DND-41 (cell line): ENCODE measurements around the gene ZCCHC13.

ENCODE experiments used
- ATAC-seq: fragments of 200-7000 bp; cut with Tn5 transposase; 3 replicates; pipeline ENCODE4 v1.9.1; 2021; ENCODE audit warnings: low read depth; ENCODE audit not compliant: insufficient read depth
- DNase-seq: peaks from one replicate; pipeline ENCODE4 v3.0.0-alpha.2; 2020
- H2AFZ ChIP-seq: 2 replicates; pipeline ENCODE4 v1.6.0; 2012; ENCODE audit warnings: low read depth, low read length
- H3K27ac ChIP-seq: 2 replicates; pipeline ENCODE4 v1.5.1; 2012; ENCODE audit warnings: low read length, inconsistent platforms
- H3K27me3 ChIP-seq: fragments of 200-600 bp; sonication (generic); 2 replicates; pipeline ENCODE4 v1.6.0; 2012; ENCODE audit warnings: low read length, mild to moderate bottlenecking, inconsistent platforms; ENCODE audit not compliant: insufficient read depth, poor library complexity
- H3K36me3 ChIP-seq: 2 replicates; pipeline ENCODE4 v1.5.1; 2012; ENCODE audit warnings: low read length, inconsistent platforms; ENCODE audit not compliant: insufficient read depth
- H3K4me1 ChIP-seq: 2 replicates; pipeline ENCODE4 v1.5.1; 2012; ENCODE audit warnings: mild to moderate bottlenecking, low read length; ENCODE audit not compliant: insufficient read depth
- H3K4me2 ChIP-seq: 2 replicates; pipeline ENCODE4 v1.6.0; 2012; ENCODE audit warnings: mild to moderate bottlenecking, moderate library complexity, low read length, inconsistent platforms; ENCODE audit not compliant: insufficient read depth
- H3K4me3 ChIP-seq, 2 experiments: fragments of 200-600 bp in 1 of 2; shearing (Covaris generic) in 1 of 2; 2 replicates each; pipeline ENCODE4 v1.5.1; 2012 to 2016; ENCODE audit warnings: inconsistent platforms in 2 of 2, low read length in 2 of 2, mild to moderate bottlenecking in 2 of 2, low read depth in 1 of 2, moderate library complexity in 1 of 2
- H3K79me2 ChIP-seq: 2 replicates; pipeline ENCODE4 v1.6.0; 2012; ENCODE audit warnings: low read length, inconsistent platforms; ENCODE audit not compliant: insufficient read depth
- H3K9ac ChIP-seq: 2 replicates; pipeline ENCODE4 v1.6.0; 2012; ENCODE audit warnings: low read depth, mild to moderate bottlenecking, inconsistent platforms, low read length, moderate library complexity
- H3K9me3 ChIP-seq: 2 replicates; pipeline ENCODE4 v1.5.1; 2012; ENCODE audit warnings: low read length, moderate library complexity, mild to moderate bottlenecking, inconsistent platforms; ENCODE audit not compliant: insufficient read depth, severe bottlenecking
- H4K20me1 ChIP-seq: 2 replicates; pipeline ENCODE4 v1.6.0; 2012; ENCODE audit warnings: low read length; ENCODE audit not compliant: insufficient read depth
- EZH2 ChIP-seq: IDR thresholded peaks from 3 replicates; pipeline ENCODE4 v1.6.1; 2012; ENCODE audit warnings: borderline replicate concordance, low read depth, mild to moderate bottlenecking, moderate library complexity, low read length, inconsistent platforms; ENCODE audit not compliant: severe bottlenecking
- TF ChIP-seq, protein P1 (sequence below): IDR thresholded peaks from 2 replicates; pipeline ENCODE4 v1.5.1; 2012; ENCODE audit warnings: borderline replicate concordance, low read length, moderate library complexity, mild to moderate bottlenecking; ENCODE audit not compliant: poor library complexity, severe bottlenecking; ENCODE audit errors: extremely low read depth

The ZCCHC13 gene

DNA sequence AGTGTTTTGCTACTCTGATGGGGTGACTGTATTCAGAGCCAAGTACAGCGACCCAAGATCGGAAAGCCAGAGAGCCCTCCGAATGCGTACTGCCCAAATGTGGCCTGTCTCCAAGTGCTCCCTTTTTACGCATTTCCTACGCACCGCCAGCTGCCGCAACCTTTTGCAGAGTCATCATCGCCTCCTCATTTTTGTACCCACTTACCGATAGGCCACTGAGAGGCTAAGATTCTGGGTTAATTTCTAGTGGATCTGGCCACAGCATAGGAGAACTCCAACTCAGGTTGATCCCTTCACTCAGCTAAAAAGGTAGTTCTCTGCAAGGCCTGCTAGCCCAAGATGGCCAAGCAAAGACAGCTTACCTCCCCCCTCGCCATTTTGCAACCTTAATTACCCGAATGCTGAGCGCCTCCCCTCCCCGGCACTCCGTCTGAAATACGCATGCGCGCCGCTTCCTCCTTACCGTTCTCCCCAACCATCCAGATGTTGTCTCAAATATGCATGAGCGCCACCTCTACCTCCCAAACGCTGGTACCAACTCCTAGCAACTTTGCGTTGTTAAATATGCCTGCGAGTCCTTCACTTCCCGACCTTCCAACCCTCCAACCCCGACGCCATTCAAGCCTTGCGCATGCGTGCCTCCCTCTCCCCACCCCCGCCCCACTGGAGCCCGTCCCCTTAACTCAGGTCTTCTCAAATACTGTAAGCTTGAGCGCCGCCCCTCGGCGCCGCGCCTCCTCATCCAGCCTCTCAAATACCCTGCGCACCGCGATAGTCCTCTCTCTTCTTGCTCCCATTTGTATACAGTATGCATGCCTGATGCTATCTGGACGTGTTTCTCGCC lies 11.8 kb upstream of the ZCCHC13 start:
- peak overlapping the region; percentile 98 for H3K27ac ChIP-seq
- peak overlapping the region; percentile 82 for H2AFZ ChIP-seq
- no peaks in the 10 kb centered on the region for H4K20me1 ChIP-seq
- H3K27me3 ChIP-seq = no peaks in the 10 kb centered on the region
- H3K9ac ChIP-seq = peak overlapping the region; percentile 83
- peak overlapping the region; percentile 92 for H3K4me2 ChIP-seq
- DNase-seq (peak; percentile 86), ATAC-seq (peak; percentile 90)
- TF ChIP-seq, protein P1, sequence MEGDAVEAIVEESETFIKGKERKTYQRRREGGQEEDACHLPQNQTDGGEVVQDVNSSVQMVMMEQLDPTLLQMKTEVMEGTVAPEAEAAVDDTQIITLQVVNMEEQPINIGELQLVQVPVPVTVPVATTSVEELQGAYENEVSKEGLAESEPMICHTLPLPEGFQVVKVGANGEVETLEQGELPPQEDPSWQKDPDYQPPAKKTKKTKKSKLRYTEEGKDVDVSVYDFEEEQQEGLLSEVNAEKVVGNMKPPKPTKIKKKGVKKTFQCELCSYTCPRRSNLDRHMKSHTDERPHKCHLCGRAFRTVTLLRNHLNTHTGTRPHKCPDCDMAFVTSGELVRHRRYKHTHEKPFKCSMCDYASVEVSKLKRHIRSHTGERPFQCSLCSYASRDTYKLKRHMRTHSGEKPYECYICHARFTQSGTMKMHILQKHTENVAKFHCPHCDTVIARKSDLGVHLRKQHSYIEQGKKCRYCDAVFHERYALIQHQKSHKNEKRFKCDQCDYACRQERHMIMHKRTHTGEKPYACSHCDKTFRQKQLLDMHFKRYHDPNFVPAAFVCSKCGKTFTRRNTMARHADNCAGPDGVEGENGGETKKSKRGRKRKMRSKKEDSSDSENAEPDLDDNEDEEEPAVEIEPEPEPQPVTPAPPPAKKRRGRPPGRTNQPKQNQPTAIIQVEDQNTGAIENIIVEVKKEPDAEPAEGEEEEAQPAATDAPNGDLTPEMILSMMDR = peak; percentile 59
- TF ChIP-seq EZH2 = no peak
- peak overlapping the region; percentile 62 to 92 for H3K4me3 ChIP-seq
- H3K79me2 ChIP-seq = peaks cover 55% of the 10 kb centered on the region
- H3K4me1 ChIP-seq = peaks cover 26% of the 10 kb centered on the region
- no peaks in the 10 kb centered on the region for H3K9me3 ChIP-seq
- H3K36me3 ChIP-seq = peaks cover 17% of the 10 kb centered on the region; the same call in 1 of the 2 replicates

DNA sequence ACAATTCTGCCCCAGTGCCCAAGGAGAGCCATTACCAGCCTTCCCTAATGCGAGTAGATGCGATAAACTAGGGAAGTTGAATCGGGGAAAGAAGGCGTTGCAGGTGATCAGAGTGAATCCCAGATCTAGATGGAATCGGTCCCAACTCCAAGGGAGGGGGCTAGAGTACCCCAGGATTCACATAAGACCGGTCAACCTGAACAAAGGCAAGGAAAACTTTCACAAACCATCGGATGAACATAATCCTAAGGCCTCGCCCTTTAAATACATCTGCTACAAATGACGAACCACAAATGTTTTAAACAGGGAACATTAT lies 11.2 kb upstream of the ZCCHC13 start:
- H3K9me3 ChIP-seq = no peaks in the 10 kb centered on the region
- peak overlapping the region; percentile 92 for H3K4me2 ChIP-seq
- peaks cover 13% of the 10 kb centered on the region; the same call in 1 of the 2 replicates for H3K36me3 ChIP-seq
- DNase-seq (no peak), ATAC-seq (peak; percentile 2; the same call in 1 of the 3 replicates)
- peaks cover 49% of the 10 kb centered on the region for H3K79me2 ChIP-seq
- peak overlapping the region; percentile 62 to 92; a peak in 3 of 4 replicates for H3K4me3 ChIP-seq
- TF ChIP-seq EZH2 = no peak
- H3K27ac ChIP-seq = peak overlapping the region; percentile 70
- H4K20me1 ChIP-seq = no peaks in the 10 kb centered on the region
- no peaks in the 10 kb centered on the region for H3K27me3 ChIP-seq
- peak overlapping the region; percentile 77 for H2AFZ ChIP-seq
- H3K9ac ChIP-seq = peak overlapping the region; percentile 83
- peaks cover 26% of the 10 kb centered on the region for H3K4me1 ChIP-seq

DNA sequence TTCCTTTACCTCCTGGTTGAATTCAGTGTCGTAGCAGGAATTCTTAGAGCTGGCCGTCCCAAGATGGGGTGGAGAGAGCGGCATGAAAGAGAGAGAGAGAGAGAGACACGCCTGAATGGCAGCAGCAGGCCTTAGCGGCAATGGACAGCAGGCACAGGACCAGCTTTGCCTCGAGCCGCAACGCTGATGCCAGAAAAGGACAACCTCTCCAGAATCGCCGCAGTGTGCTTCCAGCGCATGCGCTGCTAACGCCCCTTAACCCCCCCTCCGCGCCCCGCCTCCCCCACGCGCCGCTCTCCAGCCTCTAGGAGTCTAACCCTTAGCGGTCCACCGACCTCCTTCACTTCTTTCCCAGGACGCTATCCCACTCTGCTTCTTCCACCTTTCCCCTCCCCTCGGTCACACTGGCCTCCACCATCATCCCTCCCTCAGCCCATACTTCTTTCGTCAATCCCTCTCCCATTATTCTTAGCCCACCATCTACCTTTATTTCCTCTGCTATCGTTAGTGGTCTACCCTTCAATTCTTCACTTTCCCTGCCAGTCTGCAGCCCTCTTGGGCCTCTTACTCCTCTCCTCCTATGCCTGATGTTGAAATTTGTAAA lies 10.5 kb upstream of the ZCCHC13 start:
- Histone ChIP-seq H3K4me3 (peak overlapping the region; percentile 62 to 92; a peak in 3 of 4 replicates), H3K36me3 (peaks cover 7% of the 10 kb centered on the region; the same call in 1 of the 2 replicates), H3K27ac (peak overlapping the region; percentile 70), H3K4me2 (peak overlapping the region; percentile 92), H3K9me3 (no peaks in the 10 kb centered on the region), H2AFZ (peak overlapping the region; percentile 77), H3K4me1 (peaks cover 23% of the 10 kb centered on the region), H3K9ac (peak overlapping the region; percentile 83), H3K27me3 (no peaks in the 10 kb centered on the region), H3K79me2 (peaks cover 42% of the 10 kb centered on the region), H4K20me1 (no peaks in the 10 kb centered on the region)
- DNase-seq (peak; percentile 73), ATAC-seq (peak; percentile 52)
- TF ChIP-seq, protein P1 = no peak
- no peak for TF ChIP-seq EZH2

DNA sequence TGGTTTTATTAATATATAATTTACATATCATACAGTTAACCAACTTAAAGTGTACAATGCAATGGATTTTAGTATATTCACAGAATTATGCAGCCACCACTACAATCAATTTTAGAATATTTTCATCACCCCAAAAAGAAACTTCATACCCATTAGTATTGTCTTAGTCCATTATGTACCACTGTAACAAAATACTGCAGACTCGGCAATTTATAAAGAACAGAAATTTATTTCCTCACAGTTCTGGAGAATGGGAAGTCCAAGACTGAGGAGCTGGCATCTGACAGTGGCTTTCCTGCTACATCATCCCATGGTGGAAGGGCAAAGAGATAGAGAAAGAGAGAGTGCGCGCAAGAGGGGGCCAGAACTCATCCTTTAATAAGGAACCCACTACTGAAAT lies 8.9 kb upstream of the ZCCHC13 start:
- no peak for TF ChIP-seq EZH2
- Histone ChIP-seq H2AFZ (no peak overlapping the region), H4K20me1 (no peaks in the 10 kb centered on the region), H3K27ac (no peak overlapping the region), H3K9me3 (no peaks in the 10 kb centered on the region), H3K4me3 (no peak overlapping the region), H3K9ac (no peak overlapping the region), H3K4me1 (peaks cover 7% of the 10 kb centered on the region; the same call in 1 of the 2 replicates), H3K36me3 (no peaks in the 10 kb centered on the region), H3K4me2 (no peak overlapping the region), H3K27me3 (no peaks in the 10 kb centered on the region), H3K79me2 (peaks cover 26% of the 10 kb centered on the region)
- DNase-seq = no peak
- no peak for ATAC-seq
